ENCODE data around the gene PRX. TPM values are rescaled to one million over a fixed set of nuclear protein-coding genes. Genes with fewer than 3 reads are reported as not detected.

PRX gene
- total and polyA plus RNA-seq, 2 of the 13 experiments (the other 11 are each of a cell fraction or from before 2014, with no cell fraction given): 0.66 TPM

- no peak for TF ChIP-seq RNF2 (conservative IDR thresholded peaks at IDR 0.05; ENCODE audit: low read depth)
- TF ChIP-seq ZNF296 (CRISPR knock-in tag; conservative IDR thresholded peaks at IDR 0.05): no peak
- TF ChIP-seq ZNF709 (CRISPR knock-in tag; IDR thresholded peaks at IDR 0.05): no peak
- TF ChIP-seq KDM5B (CRISPR knock-in tag; IDR thresholded peaks at IDR 0.05; ENCODE audit: borderline replicate concordance): peak; percentile 60; the same call in 1 of the 2 replicates
- TF ChIP-seq FOXJ3 (CRISPR knock-in tag; IDR thresholded peaks at IDR 0.05; ENCODE audit: borderline replicate concordance): no peak
- no peak for TF ChIP-seq ZNF251 (CRISPR knock-in tag; IDR thresholded peaks at IDR 0.05)
- TF ChIP-seq FOXK1 (CRISPR knock-in tag; IDR thresholded peaks at IDR 0.05; ENCODE audit: borderline replicate concordance, low read depth): no peak; the same call in 1 of the 2 replicates
- no peak for TF ChIP-seq FOXA1 (IDR thresholded peaks at IDR 0.05)
- 0 out of 2 replicates have a peak, but pooled peaks have one; percentile 40 for TF ChIP-seq FOXA1 (CRISPR knock-in tag; IDR thresholded peaks at IDR 0.05)
- 0 out of 2 replicates have a peak, but pooled peaks have one; percentile 27 for TF ChIP-seq SOX5 (CRISPR knock-in tag; IDR thresholded peaks at IDR 0.05; ENCODE audit: borderline replicate concordance)
- TF ChIP-seq TAF1 (CRISPR knock-in tag; IDR thresholded peaks at IDR 0.05): no peak
- TF ChIP-seq ZBTB34 (CRISPR knock-in tag; IDR thresholded peaks at IDR 0.05): no peak
- TF ChIP-seq RFX5 (IDR thresholded peaks at IDR 0.05; ENCODE audit: low read depth, low read length): no peak
- TF ChIP-seq FOXO4 (CRISPR knock-in tag; conservative IDR thresholded peaks at IDR 0.05): no peak
- TF ChIP-seq HMG20A (CRISPR knock-in tag; IDR thresholded peaks at IDR 0.05; ENCODE audit: borderline replicate concordance): peak; percentile 19; the same call in 1 of the 2 replicates
- no peak for TF ChIP-seq FOXM1 (CRISPR knock-in tag; IDR thresholded peaks at IDR 0.05)
- no peak for TF ChIP-seq ZNF329 (CRISPR knock-in tag; IDR thresholded peaks at IDR 0.05; ENCODE audit: low read depth)
- TF ChIP-seq ZFP36L1 (CRISPR knock-in tag; IDR thresholded peaks at IDR 0.05): no peak
- TF ChIP-seq FOXP4 (CRISPR knock-in tag; IDR thresholded peaks at IDR 0.05): peak; percentile 42; the same call in 1 of the 2 replicates
- TF ChIP-seq RAD21 (CRISPR knock-in tag; IDR thresholded peaks at IDR 0.05): peak; percentile 12; the same call in 1 of the 2 replicates
- TF ChIP-seq SNAI1 (CRISPR knock-in tag; IDR thresholded peaks at IDR 0.05; ENCODE audit: borderline replicate concordance): no peak
- no peak for TF ChIP-seq POLR2AphosphoS2 (IDR thresholded peaks at IDR 0.05; ENCODE audit: low read depth, low read length)
- no peak for TF ChIP-seq ZNF12 (CRISPR knock-in tag; IDR thresholded peaks at IDR 0.05)
- peak; percentile 83 for TF ChIP-seq TFAP4 (IDR thresholded peaks at IDR 0.05; ENCODE audit: borderline replicate concordance, low read depth)
- TF ChIP-seq FOXP1 (IDR thresholded peaks at IDR 0.05): no peak; the same call in 1 of the 2 replicates
- peak; percentile 71 for TF ChIP-seq FOXP1 (CRISPR knock-in tag; IDR thresholded peaks at IDR 0.05)
Observed at GRCh38 chr19:40461669-40462221, 48.6 kb upstream of the PRX start (continued).

Data from HepG2 (cell line).